SU-DHL-6 (cell line): Measurements from ENCODE around the gene HAUS5.

ENCODE experiments used
- H2AFZ ChIP-seq: fragments of 200-600 bp; sonication (generic); 2 replicates; pipeline ENCODE4 v1.6.1; 2014; ENCODE audit warnings: low read depth, mild to moderate bottlenecking, moderate library complexity, mixed read lengths, antibody characterized with exemption, low read length; ENCODE audit not compliant: severe bottlenecking
- H3F3A ChIP-seq: fragments of 200-600 bp; shearing (Covaris generic); 2 replicates; pipeline ENCODE4 v1.6.0; 2016; ENCODE audit warnings: antibody characterized with exemption, mild to moderate bottlenecking; ENCODE audit not compliant: insufficient read depth
- H3K27ac ChIP-seq: fragments of 200-600 bp; sonication (generic); 2 replicates; pipeline ENCODE4 v1.5.1; 2016; ENCODE audit warnings: low read depth, mild to moderate bottlenecking, low read length, moderate library complexity, mixed read lengths
- H3K27me3 ChIP-seq: fragments of 200-600 bp; sonication (generic), shearing (Covaris generic); 2 replicates; pipeline ENCODE4 v1.6.0; 2014; ENCODE audit warnings: mild to moderate bottlenecking, low read length
- H3K36me3 ChIP-seq: fragments of 200-600 bp; sonication (generic); 2 replicates; pipeline ENCODE4 v1.6.1; 2014; ENCODE audit warnings: mild to moderate bottlenecking, low read length, mixed read lengths
- H3K4me2 ChIP-seq: fragments of 300-600, 200-600 bp; shearing (Covaris generic), sonication (generic); 2 replicates; pipeline ENCODE4 v1.6.0; 2014; ENCODE audit warnings: low read length, low read depth, mild to moderate bottlenecking; ENCODE audit not compliant: poor library complexity, severe bottlenecking
- H3K4me3 ChIP-seq: fragments of 200-600 bp; sonication (generic); 2 replicates; pipeline ENCODE4 v1.5.1; 2014; ENCODE audit warnings: antibody characterized with exemption, low read length, mild to moderate bottlenecking, mixed read lengths; ENCODE audit not compliant: insufficient read depth, poor library complexity, severe bottlenecking
- H3K79me2 ChIP-seq: fragments of 200-600 bp; sonication (generic); 2 replicates; pipeline ENCODE4 v1.6.1; 2014; ENCODE audit warnings: mild to moderate bottlenecking, low read length, moderate library complexity; ENCODE audit not compliant: insufficient read depth
- H3K9ac ChIP-seq: fragments of 200-600 bp; sonication (generic); 2 replicates; pipeline ENCODE4 v1.7.0; 2014; ENCODE audit warnings: mild to moderate bottlenecking, low read length
- H3K9me2 ChIP-seq: fragments of 200-600 bp; sonication (generic); replicated peaks from 2 replicates; pipeline ENCODE4 v1.6.1; 2014; ENCODE audit warnings: low read length; ENCODE audit not compliant: insufficient read depth
- H3K9me3 ChIP-seq: fragments of 200-600 bp; sonication (generic); 2 replicates; pipeline ENCODE4 v1.6.1; 2014; ENCODE audit warnings: low read length, mixed read lengths; ENCODE audit not compliant: insufficient read depth
- H4K20me1 ChIP-seq: fragments of 200-600 bp; sonication (generic); 2 replicates; pipeline ENCODE4 v1.6.1; 2014; ENCODE audit warnings: low read depth, mild to moderate bottlenecking, antibody characterized with exemption, low read length, moderate library complexity, mixed read lengths
- CTCF ChIP-seq: fragments of 200-600 bp; sonication (generic); IDR thresholded peaks from one replicate; pipeline ENCODE4 v1.5.1; 2017; ENCODE audit warnings: antibody characterized with exemption, mild to moderate bottlenecking, low read length, moderate library complexity; ENCODE audit not compliant: insufficient read depth, poor library complexity, severe bottlenecking
- EZH2phosphoT487 ChIP-seq: fragments of 200-600 bp; sonication (generic), shearing (Covaris generic); conservative IDR thresholded peaks from 2 replicates; pipeline ENCODE4 v1.6.1; 2018; ENCODE audit warnings: mild to moderate bottlenecking, antibody characterized with exemption, low read length, moderate library complexity, mixed read lengths

Gene HAUS5

GRCh38 chr19:35661995-35662340 lies 49.4 kb downstream of the HAUS5 start:
- no peak overlapping the region for H3K4me2 ChIP-seq

GRCh38 chr19:35663981-35664380 lies 51.4 kb downstream of the HAUS5 start:
- no peak overlapping the region for H3K9ac ChIP-seq
- H3K79me2 ChIP-seq = no peaks in the 10 kb centered on the region
- H3K9me2 ChIP-seq = no peaks in the 10 kb centered on the region
- H3K4me2 ChIP-seq = no peak overlapping the region
- H2AFZ ChIP-seq = no peak overlapping the region
- TF ChIP-seq EZH2phosphoT487 = no peak
- no peak for TF ChIP-seq CTCF
- no peak overlapping the region for H3K4me3 ChIP-seq
- no peaks in the 10 kb centered on the region for H3K36me3 ChIP-seq
- H4K20me1 ChIP-seq = no peaks in the 10 kb centered on the region
- H3K27me3 ChIP-seq = no peaks in the 10 kb centered on the region
- H3F3A ChIP-seq = no peaks in the 10 kb centered on the region
- no peaks in the 10 kb centered on the region for H3K9me3 ChIP-seq
- H3K27ac ChIP-seq = no peak overlapping the region

More at GRCh38 chr19:35661995-35662340, 49.4 kb downstream of the HAUS5 start:
- Histone ChIP-seq H3K27me3 (no peaks in the 10 kb centered on the region), H3F3A (no peaks in the 10 kb centered on the region), H3K36me3 (no peaks in the 10 kb centered on the region), H3K79me2 (no peaks in the 10 kb centered on the region), H4K20me1 (no peaks in the 10 kb centered on the region), H2AFZ (no peak overlapping the region), H3K4me3 (no peak overlapping the region), H3K9ac (no peak overlapping the region), H3K9me2 (no peaks in the 10 kb centered on the region), H3K9me3 (no peaks in the 10 kb centered on the region), H3K27ac (no peak overlapping the region)
- TF ChIP-seq CTCF (no peak), EZH2phosphoT487 (no peak)

- no peaks in the 10 kb centered on the region for H3F3A ChIP-seq
- H4K20me1 ChIP-seq = no peaks in the 10 kb centered on the region
- H3K27ac ChIP-seq = no peak overlapping the region
- TF ChIP-seq CTCF (no peak), EZH2phosphoT487 (no peak)
- H2AFZ ChIP-seq = no peak overlapping the region
- no peak overlapping the region for H3K4me3 ChIP-seq
- H3K4me2 ChIP-seq = no peak overlapping the region
- no peaks in the 10 kb centered on the region for H3K79me2 ChIP-seq
- no peaks in the 10 kb centered on the region for H3K9me2 ChIP-seq
- no peaks in the 10 kb centered on the region for H3K9me3 ChIP-seq
- no peaks in the 10 kb centered on the region for H3K27me3 ChIP-seq
- no peak overlapping the region for H3K9ac ChIP-seq
- no peaks in the 10 kb centered on the region for H3K36me3 ChIP-seq
Measured at GRCh38 chr19:35665157-35665556, 52.6 kb downstream of the HAUS5 start.

GRCh38 chr19:35665604-35666003 lies 53.1 kb downstream of the HAUS5 start:
- Histone ChIP-seq H3K9me3 (no peaks in the 10 kb centered on the region), H3K27ac (no peak overlapping the region), H2AFZ (no peak overlapping the region), H3K36me3 (no peaks in the 10 kb centered on the region), H3K9me2 (no peaks in the 10 kb centered on the region), H3K9ac (no peak overlapping the region), H3K79me2 (no peaks in the 10 kb centered on the region), H3K27me3 (no peaks in the 10 kb centered on the region), H3F3A (no peaks in the 10 kb centered on the region), H3K4me3 (no peak overlapping the region), H3K4me2 (no peak overlapping the region), H4K20me1 (no peaks in the 10 kb centered on the region)
- TF ChIP-seq EZH2phosphoT487 = no peak
- no peak for TF ChIP-seq CTCF
